UCSD-AML1 (cell line): ENCODE data around the gene MRPL49.
A peak's percentile ranks its signal among the peaks of the same experiment; 100 is the strongest.
"Not testable (repeated sequence)": the region's sequence is repeated elsewhere in the genome, so short reads cannot be mapped to it uniquely, and the experiment has no call there.

Experiments
- DNase-seq: peaks from one replicate; lab custom pipeline; 2025; ENCODE audit not compliant: unreplicated experiment; lab: John Stamatoyannopoulos, UW

The MRPL49 gene

GRCh38 chr11:65165410-65166317 lies 43.5 kb downstream of the MRPL49 start:
- no peak for DNase-seq

DNA sequence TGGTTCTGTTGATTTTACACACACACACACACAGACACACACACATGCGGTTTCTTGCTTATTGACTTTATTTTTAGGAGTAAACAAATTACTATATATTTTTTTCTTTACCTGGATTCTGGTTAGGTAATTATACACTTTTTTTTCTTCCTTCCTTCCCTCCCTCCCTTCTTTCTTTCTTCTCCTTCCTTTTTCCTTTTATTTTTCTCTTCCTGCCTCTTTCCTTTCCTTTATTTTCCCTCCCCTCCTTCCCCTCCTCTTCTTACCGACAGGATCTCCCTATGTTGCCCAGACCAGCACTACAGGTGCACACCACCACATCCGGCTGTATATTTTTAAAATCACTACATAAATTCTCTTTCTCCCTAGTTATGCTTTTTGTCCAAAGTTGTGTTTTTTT lies 44.8 kb downstream of the MRPL49 start:
- no peak for DNase-seq

DNA sequence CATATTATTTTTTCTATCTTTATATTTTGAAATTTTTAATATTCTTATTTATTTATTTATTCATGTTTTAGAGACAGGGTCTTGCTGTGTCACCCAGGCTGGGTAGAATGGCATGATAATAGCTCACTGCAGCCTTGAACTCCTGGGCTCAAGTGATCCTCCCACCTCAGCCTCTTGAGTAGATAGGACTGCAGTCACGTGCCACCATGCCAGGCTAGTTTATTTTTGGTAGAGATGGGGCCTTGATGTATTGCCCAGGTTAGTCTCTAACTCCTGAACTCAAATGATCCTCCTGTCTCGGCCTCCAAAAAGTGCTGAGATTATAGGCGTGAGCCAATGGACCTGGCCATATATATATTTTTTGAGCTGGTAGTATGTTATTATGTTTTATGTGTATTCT lies 45.5 kb downstream of the MRPL49 start:
- DNase-seq, result no peak

DNA sequence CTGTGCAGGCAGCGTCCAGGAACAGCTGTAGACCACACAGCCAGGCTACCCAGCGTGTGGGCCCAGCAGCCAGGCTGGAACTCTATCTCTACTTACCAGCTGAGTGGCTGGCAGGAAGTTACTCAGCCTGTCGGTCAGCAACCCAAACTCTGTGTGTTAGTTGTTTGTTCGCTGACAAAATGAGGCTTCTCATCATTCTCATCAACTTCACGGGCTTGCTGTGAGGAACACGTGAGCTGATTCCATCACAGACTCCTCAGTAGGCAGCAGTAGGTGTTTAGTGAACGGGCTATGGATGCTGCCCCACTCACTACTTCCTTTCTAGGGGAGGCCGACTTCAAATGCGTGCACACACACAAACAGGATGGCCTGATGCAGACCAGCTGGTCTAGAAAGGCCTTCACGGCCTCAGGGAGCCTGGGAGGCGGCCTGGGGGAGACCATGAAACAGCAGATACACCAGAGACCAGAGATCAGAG lies 47.1 kb downstream of the MRPL49 start:
- peak; percentile 76 for DNase-seq

DNA sequence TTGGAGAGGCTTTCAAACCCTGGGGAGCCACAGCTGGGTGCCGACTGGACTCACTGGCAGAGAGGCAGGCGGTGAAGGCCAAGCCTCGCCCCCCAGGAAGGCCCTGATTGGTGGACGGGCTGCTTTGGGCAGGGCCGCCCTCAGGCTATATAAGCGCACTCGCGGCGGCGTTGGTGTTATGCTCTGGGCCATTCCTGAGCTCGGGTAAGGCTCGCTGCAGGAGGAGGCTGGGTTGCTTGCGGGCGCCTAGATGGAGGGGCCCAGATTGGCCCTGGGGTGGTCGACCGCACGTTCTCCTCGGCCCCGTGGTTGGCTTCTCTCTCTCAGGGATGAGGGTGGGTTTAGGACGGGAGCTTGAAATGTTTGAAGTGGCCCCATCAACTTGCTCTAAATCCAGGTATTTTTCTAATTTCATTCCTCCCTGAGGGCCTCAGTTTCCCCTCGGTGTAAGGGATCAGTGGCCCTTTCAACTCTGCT lies 48.0 kb downstream of the MRPL49 start, which contains the start of gene SPDYC:
Gene SPDYC, plus strand, starts transcription at position 176 of the 477 bp plus-strand sequence. CDS start 1,125 bp downstream, outside the sequence.
- no peak for DNase-seq

- DNase-seq, result no peak
Measured at GRCh38 chr11:65172600-65172999, 50.5 kb downstream of the MRPL49 start.

DNA sequence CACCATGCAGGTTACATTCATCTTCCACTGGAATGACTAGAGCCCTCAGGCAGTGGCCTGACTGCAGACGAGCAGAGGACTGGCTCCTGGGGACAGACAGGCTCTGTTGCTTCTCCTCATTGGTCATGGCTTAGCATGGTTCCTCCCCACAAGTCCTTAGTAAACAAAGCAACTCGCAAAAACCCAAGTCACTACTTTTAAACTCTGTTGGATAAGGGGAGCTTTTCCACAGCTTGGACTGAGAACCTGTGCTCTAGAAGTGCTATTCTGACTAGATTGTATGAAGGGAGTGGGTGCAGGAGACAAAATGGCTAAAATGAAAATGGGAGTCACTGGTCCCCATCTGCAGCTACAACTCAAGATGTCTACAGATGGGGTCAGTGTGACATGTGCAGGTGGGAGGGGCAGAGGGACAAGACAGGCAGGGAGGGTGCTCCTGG lies 52.5 kb downstream of the MRPL49 start:
- not testable (repeated sequence) for DNase-seq
